HEK293 (cell line): ENCODE measurements around the gene SBNO2.
A peak's percentile ranks its signal among the peaks of the same experiment; 100 is the strongest.

Source experiments
- CTCF ChIP-seq: fragments of 450-650 bp; formaldehyde crosslinking; IDR thresholded peaks from 2 replicates; pipeline ENCODE4 v1.5.1; 2016; ENCODE audit warnings: missing biosample characterization, missing genetic modification characterization
- SP2 ChIP-seq: fragments of 450-650 bp; formaldehyde crosslinking; IDR thresholded peaks from 2 replicates; pipeline ENCODE4 v1.5.1; 2016; ENCODE audit warnings: missing biosample characterization, missing genetic modification characterization
- ZBTB17 ChIP-seq: fragments of 450-650 bp; formaldehyde crosslinking; IDR thresholded peaks from 2 replicates; pipeline ENCODE4 v1.5.1; 2016; ENCODE audit warnings: missing biosample characterization, missing genetic modification characterization
- ZNF2 ChIP-seq: fragments of 450-650 bp; formaldehyde crosslinking; IDR thresholded peaks from 2 replicates; pipeline ENCODE4 v1.5.1; 2016; ENCODE audit warnings: missing biosample characterization, missing genetic modification characterization
- ZNF747 ChIP-seq: fragments of 450-650 bp; formaldehyde crosslinking; IDR thresholded peaks from 2 replicates; pipeline ENCODE4 v1.5.1; 2016; ENCODE audit warnings: missing biosample characterization, missing genetic modification characterization
- ZSCAN4 ChIP-seq: fragments of 450-650 bp; formaldehyde crosslinking; IDR thresholded peaks from 2 replicates; pipeline ENCODE4 v1.5.1; 2017; ENCODE audit warnings: missing biosample characterization, missing genetic modification characterization

- TF ChIP-seq ZBTB17 (tag by site-specific recombination) (no peak), CTCF (tag by site-specific recombination) (peak; percentile 79), SP2 (tag by site-specific recombination) (0 out of 2 replicates have a peak, but pooled peaks have one; percentile 4), ZSCAN4 (tag by site-specific recombination) (no peak), ZNF747 (tag by site-specific recombination) (no peak), ZNF2 (tag by site-specific recombination) (no peak)
These were observed 49.2 kb upstream of the SBNO2 start for GRCh38 chr19:1223018-1223855.
